ENCODE results near the gene RNF213. TPM values are rescaled to one million over a fixed set of nuclear protein-coding genes. Genes with fewer than 3 reads are reported as not detected.

The RNF213 gene
- total and polyA plus RNA-seq, 4 donors, result 67.0 to 198 (median 106) TPM

GRCh38 chr17:80352216-80352895 is 91.7 kb downstream of the RNF213 start:
- no peaks in the 10 kb centered on the region for H3K9me3 ChIP-seq (ENCODE audit: control insufficient read depth in 4 of 4, insufficient read depth in 3 of 4, low read length in 3 of 4)
- TF ChIP-seq, protein P1, sequence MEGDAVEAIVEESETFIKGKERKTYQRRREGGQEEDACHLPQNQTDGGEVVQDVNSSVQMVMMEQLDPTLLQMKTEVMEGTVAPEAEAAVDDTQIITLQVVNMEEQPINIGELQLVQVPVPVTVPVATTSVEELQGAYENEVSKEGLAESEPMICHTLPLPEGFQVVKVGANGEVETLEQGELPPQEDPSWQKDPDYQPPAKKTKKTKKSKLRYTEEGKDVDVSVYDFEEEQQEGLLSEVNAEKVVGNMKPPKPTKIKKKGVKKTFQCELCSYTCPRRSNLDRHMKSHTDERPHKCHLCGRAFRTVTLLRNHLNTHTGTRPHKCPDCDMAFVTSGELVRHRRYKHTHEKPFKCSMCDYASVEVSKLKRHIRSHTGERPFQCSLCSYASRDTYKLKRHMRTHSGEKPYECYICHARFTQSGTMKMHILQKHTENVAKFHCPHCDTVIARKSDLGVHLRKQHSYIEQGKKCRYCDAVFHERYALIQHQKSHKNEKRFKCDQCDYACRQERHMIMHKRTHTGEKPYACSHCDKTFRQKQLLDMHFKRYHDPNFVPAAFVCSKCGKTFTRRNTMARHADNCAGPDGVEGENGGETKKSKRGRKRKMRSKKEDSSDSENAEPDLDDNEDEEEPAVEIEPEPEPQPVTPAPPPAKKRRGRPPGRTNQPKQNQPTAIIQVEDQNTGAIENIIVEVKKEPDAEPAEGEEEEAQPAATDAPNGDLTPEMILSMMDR (IDR thresholded peaks at IDR 0.05; ENCODE audit: control extremely low read depth, extremely low read depth), result no peak
- no peaks in the 10 kb centered on the region for H3K4me1 ChIP-seq (ENCODE audit: control insufficient read depth in 5 of 5, insufficient read depth in 5 of 5, low read length in 5 of 5)
- WGBS, 2 donors, result 92 to 96% methylated on average over 22 of the region's 22 CpGs
- no peak overlapping the region for H3K9ac ChIP-seq (ENCODE audit: insufficient read depth in 1 of 2, low read length in 2 of 2)
- H3K27ac ChIP-seq (ENCODE audit: low read depth in 1 of 2, low read length in 1 of 2), result no peak overlapping the region
- DNase-seq, result no peak
- no peak overlapping the region for H3K4me3 ChIP-seq
- ATAC-seq (ENCODE audit: insufficient read depth, low FRiP score), result no peak
- no peaks in the 10 kb centered on the region for H3K27me3 ChIP-seq (ENCODE audit: control insufficient read depth in 3 of 3, insufficient read depth in 3 of 3, low read length in 2 of 3)
- peaks cover 20 to 72% (median 60%) of the 10 kb centered on the region in 4 donors for H3K36me3 ChIP-seq (ENCODE audit: control insufficient read depth in 4 of 4, insufficient read depth in 4 of 4, low read length in 4 of 4)

- Histone ChIP-seq H3K9ac (ENCODE audit: insufficient read depth in 1 of 2, low read length in 2 of 2) (no peak overlapping the region), H3K9me3 (ENCODE audit: control insufficient read depth in 4 of 4, insufficient read depth in 3 of 4, low read length in 3 of 4) (no peaks in the 10 kb centered on the region), H3K27me3 (ENCODE audit: control insufficient read depth in 3 of 3, insufficient read depth in 3 of 3, low read length in 2 of 3) (no peaks in the 10 kb centered on the region), H3K4me3 (no peak overlapping the region), H3K4me1 (ENCODE audit: control insufficient read depth in 5 of 5, insufficient read depth in 5 of 5, low read length in 5 of 5) (no peaks in the 10 kb centered on the region), H3K36me3 (ENCODE audit: control insufficient read depth in 4 of 4, insufficient read depth in 4 of 4, low read length in 4 of 4) (peaks cover 20 to 65% (median 57%) of the 10 kb centered on the region in 4 donors), H3K27ac (ENCODE audit: low read depth in 1 of 2, low read length in 1 of 2) (no peak overlapping the region)
- no peak for DNase-seq
- WGBS, 2 donors, result 97 to 98% methylated on average over 28 of the region's 28 CpGs
- ATAC-seq (ENCODE audit: insufficient read depth, low FRiP score), result no peak
- TF ChIP-seq, protein P1 (IDR thresholded peaks at IDR 0.05; ENCODE audit: control extremely low read depth, extremely low read depth), result no peak
Measured at GRCh38 chr17:80352991-80353665, 92.5 kb downstream of the RNF213 start.

DNA sequence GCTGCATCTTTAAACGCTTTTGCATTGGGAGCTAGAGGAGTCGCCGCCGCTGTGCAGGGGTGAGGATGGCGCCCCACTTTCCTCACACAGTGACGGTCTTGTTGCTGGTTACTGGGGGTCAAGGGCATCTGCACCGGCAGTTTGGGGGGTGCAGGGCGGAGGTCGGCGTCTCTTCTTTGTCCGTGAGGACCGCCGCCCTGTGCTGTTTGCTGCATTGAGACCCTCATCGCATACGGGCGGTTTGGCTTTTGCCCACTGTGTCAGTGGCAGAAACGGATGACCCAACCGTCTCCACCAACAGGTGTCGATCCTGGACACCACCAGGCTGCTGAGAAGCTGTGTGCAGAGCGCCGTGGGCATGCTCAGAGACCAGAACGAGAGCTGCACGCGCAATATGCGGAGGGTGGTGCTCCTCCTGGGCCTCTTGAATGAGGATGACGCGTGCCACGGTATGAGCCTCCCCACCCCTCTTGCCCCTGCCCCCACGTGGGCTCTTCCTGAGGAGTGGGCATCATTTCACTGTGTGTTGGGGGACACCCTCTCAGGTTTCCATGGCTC is 93.1 kb downstream of the RNF213 start:
- DNase-seq, result no peak
- no peaks in the 10 kb centered on the region for H3K27me3 ChIP-seq (ENCODE audit: control insufficient read depth in 3 of 3, insufficient read depth in 3 of 3, low read length in 2 of 3)
- no peak for ATAC-seq (ENCODE audit: insufficient read depth, low FRiP score)
- no peaks in the 10 kb centered on the region for H3K4me1 ChIP-seq (ENCODE audit: control insufficient read depth in 5 of 5, insufficient read depth in 5 of 5, low read length in 5 of 5)
- 93 to 97% methylated on average over 28 to 29 of the region's 29 CpGs for WGBS, 2 donors
- H3K9ac ChIP-seq (ENCODE audit: insufficient read depth in 1 of 2, low read length in 2 of 2), result no peak overlapping the region
- no peak overlapping the region for H3K4me3 ChIP-seq
- H3K9me3 ChIP-seq (ENCODE audit: control insufficient read depth in 4 of 4, insufficient read depth in 3 of 4, low read length in 3 of 4), result no peaks in the 10 kb centered on the region
- no peak overlapping the region for H3K27ac ChIP-seq (ENCODE audit: low read depth in 1 of 2, low read length in 1 of 2)
- TF ChIP-seq, protein P1 (IDR thresholded peaks at IDR 0.05; ENCODE audit: control extremely low read depth, extremely low read depth), result no peak
- peaks cover 20 to 63% (median 56%) of the 10 kb centered on the region in 4 donors for H3K36me3 ChIP-seq (ENCODE audit: control insufficient read depth in 4 of 4, insufficient read depth in 4 of 4, low read length in 4 of 4)

All from lung (tissue), 12 donors.